PC-3 (cell line): ENCODE measurements around the gene ARHGAP6. TPM values are rescaled to one million over a fixed set of nuclear protein-coding genes. Genes with fewer than 3 reads are reported as not detected.

Source experiments
- ATAC-seq: fragments of 200-7000 bp; cut with Tn5 transposase; 2 replicates; pipeline ENCODE4 v1.9.1; 2020; ENCODE audit warnings: mild to moderate bottlenecking, moderate library complexity
- BruUV-seq: library from RNA; stranded (reverse); fragments of 400-500 nt; replicated peaks from 2 replicates; lab custom pipeline; 2021; lab: Mats Ljungman, UMichigan
- CTCF ChIA-PET: fragments of 300-600 bp; sonication (Branson Sonifier 250); formaldehyde crosslinking; loops from one replicate; lab custom pipeline; 2022; ENCODE audit warnings: antibody characterized with exemption; lab: Charles Lee
- POLR2A ChIA-PET: fragments of 300-600 bp; sonication (Branson Sonifier 250); formaldehyde crosslinking; loops from one replicate; lab custom pipeline; 2022; ENCODE audit warnings: antibody characterized with exemption; ENCODE audit not compliant: unreplicated experiment; lab: Charles Lee
- DNase-seq: peaks from one replicate; pipeline ENCODE4 v3.0.0-alpha.2; 2015
- H2AFZ ChIP-seq: fragments of 300-600 bp; sonication (generic); 2 replicates; pipeline ENCODE4 v1.6.0; 2016; ENCODE audit warnings: antibody characterized with exemption, low read length
- H3F3A ChIP-seq: fragments of 300-600 bp; sonication (generic); one replicate; pipeline ENCODE4 v1.6.0; 2017; ENCODE audit warnings: antibody characterized with exemption, low read length, control low read depth, mild to moderate bottlenecking; ENCODE audit not compliant: unreplicated experiment
- H3K27ac ChIP-seq: fragments of 300-600 bp; sonication (generic); 2 replicates; pipeline ENCODE4 v1.5.1; 2016; ENCODE audit warnings: mild to moderate bottlenecking, low read length
- H3K27me3 ChIP-seq: fragments of 300-600 bp; sonication (generic); 2 replicates; pipeline ENCODE4 v1.6.1; 2016; ENCODE audit warnings: low read length, mixed read lengths
- H3K36me3 ChIP-seq: fragments of 300-600 bp; sonication (generic); 2 replicates; pipeline ENCODE4 v1.6.1; 2016; ENCODE audit warnings: low read depth, mixed run types, low read length, mixed read lengths
- H3K4me1 ChIP-seq: fragments of 300-600 bp; sonication (generic); 2 replicates; pipeline ENCODE4 v1.5.1; 2016; ENCODE audit warnings: low read length; ENCODE audit not compliant: insufficient read depth
- H3K4me2 ChIP-seq: fragments of 300-600 bp; sonication (generic); 2 replicates; pipeline ENCODE4 v1.6.0; 2016; ENCODE audit warnings: low read length
- H3K4me3 ChIP-seq: fragments of 300-600 bp; sonication (generic); 2 replicates; pipeline ENCODE4 v1.5.1; 2016; ENCODE audit warnings: mild to moderate bottlenecking, low read length, mixed read lengths
- H3K79me2 ChIP-seq: fragments of 300-600 bp; sonication (generic); 2 replicates; pipeline ENCODE4 v1.6.1; 2017; ENCODE audit warnings: low read length, mixed read lengths
- H3K9ac ChIP-seq: fragments of 300-600 bp; sonication (generic); 2 replicates; pipeline ENCODE4 v1.6.0; 2016; ENCODE audit warnings: mild to moderate bottlenecking, low read length
- H3K9me2 ChIP-seq: fragments of 300-600 bp; sonication (generic); replicated peaks from 2 replicates; pipeline ENCODE4 v1.6.1; 2016; ENCODE audit warnings: mixed run types, low read length, mixed read lengths
- H3K9me3 ChIP-seq: fragments of 300-600 bp; sonication (generic); 2 replicates; pipeline ENCODE4 v1.6.1; 2016; ENCODE audit warnings: low read length, mixed read lengths
- H4K20me1 ChIP-seq: fragments of 300-600 bp; sonication (generic); 2 replicates; pipeline ENCODE4 v1.6.1; 2016; ENCODE audit warnings: low read length, mixed read lengths
- CTCF ChIP-seq: fragments of 300-600 bp; sonication (generic); conservative IDR thresholded peaks from 2 replicates; pipeline ENCODE4 v1.5.1; 2017; ENCODE audit warnings: antibody characterized with exemption, low read depth, mild to moderate bottlenecking, low read length
- EZH2 ChIP-seq: fragments of 300-600 bp; sonication (generic); IDR thresholded peaks from one replicate; pipeline ENCODE4 v1.6.1; 2017; ENCODE audit warnings: antibody characterized with exemption, mild to moderate bottlenecking, low read length; ENCODE audit not compliant: unreplicated experiment
- EZH2phosphoT487 ChIP-seq: fragments of 300-600 bp; sonication (generic); IDR thresholded peaks from 2 replicates; pipeline ENCODE4 v1.6.1; 2018; ENCODE audit warnings: mild to moderate bottlenecking, antibody characterized with exemption, low read length, borderline replicate concordance
- intact Hi-C: fragments of 100-400 bp; cut with micrococcal nuclease; formaldehyde crosslinking; loops from 2 replicates; pipeline ENCODE4 v1.9.0; 2023
- total RNA-seq: library from RNA; depleted of rRNA; stranded (reverse); fragments of >200 nt; gene quantifications from 2 replicates; pipeline ENCODE4 v1.2.3, GENCODE V29; 2014

ARHGAP6 gene
- total RNA-seq, 1 experiment from 2014 or later, result 2.8 TPM

GRCh38 chrX:11190745-11191510 lies 474.8 kb downstream of the ARHGAP6 start:
- CTCF ChIA-PET, result no interaction called here
- H3K4me2 ChIP-seq, result peak overlapping the region; percentile 19; the same call in 1 of the 2 replicates
- peaks cover 3% of the 10 kb centered on the region for H3F3A ChIP-seq
- H3K9me3 ChIP-seq, result no peaks in the 10 kb centered on the region
- no peak overlapping the region for H3K27ac ChIP-seq
- no peak overlapping the region for H3K4me3 ChIP-seq
- BruUV-seq, result no TSS peak
- no peak overlapping the region for H2AFZ ChIP-seq
- H3K9ac ChIP-seq, result no peak overlapping the region
- ATAC-seq (no peak), DNase-seq (peak; percentile 64)
- no peaks in the 10 kb centered on the region for H4K20me1 ChIP-seq
- H3K4me1 ChIP-seq, result peaks cover 47% of the 10 kb centered on the region
- POLR2A ChIA-PET, result no interaction called here
- no peaks in the 10 kb centered on the region for H3K9me2 ChIP-seq
- H3K27me3 ChIP-seq, result no peaks in the 10 kb centered on the region
- no peaks in the 10 kb centered on the region for H3K79me2 ChIP-seq
- TF ChIP-seq CTCF (no peak), EZH2phosphoT487 (no peak), EZH2 (no peak)
- H3K36me3 ChIP-seq, result no peaks in the 10 kb centered on the region
- intact Hi-C loops, result no loop called here

GRCh38 chrX:11189097-11189496 lies 476.6 kb downstream of the ARHGAP6 start:
- peaks cover 47% of the 10 kb centered on the region for H3K4me1 ChIP-seq
- H3K27me3 ChIP-seq, result no peaks in the 10 kb centered on the region
- H4K20me1 ChIP-seq, result no peaks in the 10 kb centered on the region
- H3K9me2 ChIP-seq, result no peaks in the 10 kb centered on the region
- H2AFZ ChIP-seq, result no peak overlapping the region
- no peak for ATAC-seq
- no peak overlapping the region for H3K4me3 ChIP-seq
- POLR2A ChIA-PET, result interaction anchor here (0.7 kb wide), 1 partner anchor 31 kb away, joined by 6 read pairs; no protein-coding TSS in a partner anchor
- no TSS peak for BruUV-seq
- H3K4me2 ChIP-seq, result peak overlapping the region; percentile 68
- no peak overlapping the region for H3K9ac ChIP-seq
- TF ChIP-seq CTCF, result no peak
- TF ChIP-seq EZH2, result no peak
- no peak for TF ChIP-seq EZH2phosphoT487
- H3K79me2 ChIP-seq, result no peaks in the 10 kb centered on the region
- H3K27ac ChIP-seq, result peak overlapping the region; percentile 25
- no peak for DNase-seq
- intact Hi-C loops, result loop anchor here (10.0 kb wide), 2 partner anchors 156 to 186 kb away; no protein-coding TSS in a partner anchor
- no peaks in the 10 kb centered on the region for H3K9me3 ChIP-seq
- no peaks in the 10 kb centered on the region for H3K36me3 ChIP-seq
- CTCF ChIA-PET, result no interaction called here
- peaks cover 3% of the 10 kb centered on the region for H3F3A ChIP-seq

- no TSS peak for BruUV-seq
- Histone ChIP-seq H4K20me1 (no peaks in the 10 kb centered on the region), H2AFZ (no peak overlapping the region), H3K4me2 (peak overlapping the region; percentile 68), H3K27ac (peak overlapping the region; percentile 38), H3K36me3 (no peaks in the 10 kb centered on the region), H3K79me2 (no peaks in the 10 kb centered on the region), H3K27me3 (no peaks in the 10 kb centered on the region), H3K9me3 (no peaks in the 10 kb centered on the region), H3K9me2 (no peaks in the 10 kb centered on the region), H3K9ac (no peak overlapping the region), H3K4me1 (peaks cover 45% of the 10 kb centered on the region), H3F3A (peaks cover 3% of the 10 kb centered on the region), H3K4me3 (no peak overlapping the region)
- ChIA-PET CTCF (no interaction called here), POLR2A (interaction anchor here (0.7 kb wide), 1 partner anchor 31 kb away, joined by 6 read pairs; no protein-coding TSS in a partner anchor)
- DNase-seq, result peak; percentile 85
- TF ChIP-seq CTCF (no peak), EZH2phosphoT487 (no peak), EZH2 (no peak)
- intact Hi-C loops, result loop anchor here (10.0 kb wide), 2 partner anchors 156 to 186 kb away; no protein-coding TSS in a partner anchor
- peak; percentile 92 for ATAC-seq
These were observed 477.1 kb downstream of the ARHGAP6 start for GRCh38 chrX:11188664-11189063.
